Esophagus (tissue), 2 donors: ENCODE results near the gene ZNF559. TPM values are rescaled to one million over a fixed set of nuclear protein-coding genes. Genes with fewer than 3 reads are reported as not detected.
"Not testable (repeated sequence)": the region's sequence is repeated elsewhere in the genome, so short reads cannot be mapped to it uniquely, and the experiment has no call there.

Experiments
- H3K27ac ChIP-seq, 2 donors: one replicate each; pipeline ENCODE4 v1.5.1; 2013; ENCODE audit warnings: low read depth in 2 of 2, mild to moderate bottlenecking in 2 of 2, inconsistent platforms in 1 of 2, low read length in 1 of 2, moderate library complexity in 1 of 2
- H3K27me3 ChIP-seq, 2 donors: one replicate each; pipeline ENCODE4 v1.6.1; 2013; ENCODE audit warnings: low read length in 2 of 2, control low read depth in 1 of 2, mild to moderate bottlenecking in 1 of 2; ENCODE audit not compliant: insufficient read depth in 2 of 2, control insufficient read depth in 1 of 2
- H3K36me3 ChIP-seq, 2 donors: one replicate each; pipeline ENCODE4 v1.6.1; 2013; ENCODE audit warnings: low read length in 1 of 2; ENCODE audit not compliant: control insufficient read depth in 2 of 2, insufficient read depth in 2 of 2
- H3K4me1 ChIP-seq, 2 donors: one replicate each; pipeline ENCODE4 v1.6.1; 2013; ENCODE audit warnings: low read length in 1 of 2; ENCODE audit not compliant: control insufficient read depth in 2 of 2, insufficient read depth in 2 of 2
- H3K4me3 ChIP-seq, 2 donors: one replicate each; pipeline ENCODE4 v1.5.1; 2013; ENCODE audit warnings: low read length in 2 of 2, mild to moderate bottlenecking in 2 of 2, low read depth in 1 of 2, moderate library complexity in 1 of 2
- H3K9me3 ChIP-seq, 2 donors: one replicate each; pipeline ENCODE4 v1.6.1; 2013; ENCODE audit warnings: mild to moderate bottlenecking in 2 of 2, low read depth in 1 of 2, low read length in 1 of 2, moderate library complexity in 1 of 2; ENCODE audit not compliant: control insufficient read depth in 2 of 2, insufficient read depth in 1 of 2
- WGBS, 2 donors: extraction: QIAGEN DNeasy Blood & Tissue Kit; methylation state at CpG; one replicate each; pipeline ENCODE4 v1.1.7; 2013; 5-methylcytosine and 5-hydroxymethylcytosine counted together
- polyA plus RNA-seq, 2 donors: library from polyadenylated mRNA; stranded (reverse); fragments of 200-250 nt; gene quantifications; one replicate each; pipeline ENCODE4 v1.2.3, GENCODE V29; 2013
- donor health status: healthy with polysubstance abuse.
- donor health status: Bipolar disorder and iron deficiency.

Gene ZNF559
- polyA plus RNA-seq, 2 donors, result 3.7 to 9.9 TPM

GRCh38 chr19:9313756-9314155 lies 10.2 kb upstream of the ZNF559 start:
- 65 to 75% methylated on average over 4 of the region's 4 CpGs for WGBS, 2 donors
- Histone ChIP-seq H3K27ac (no peak overlapping the region), H3K9me3 (peaks cover 3 to 5% of the 10 kb centered on the region in 2 donors), H3K4me1 (no peaks in the 10 kb centered on the region), H3K4me3 (no peak overlapping the region), H3K27me3 (no peaks in the 10 kb centered on the region), H3K36me3 (no peaks in the 10 kb centered on the region)

GRCh38 chr19:9321338-9321737 lies 2.6 kb upstream of the ZNF559 start:
- Histone ChIP-seq H3K4me3 (no peak overlapping the region), H3K36me3 (no peaks in the 10 kb centered on the region), H3K4me1 (no peaks in the 10 kb centered on the region), H3K27ac (no peak overlapping the region), H3K27me3 (no peaks in the 10 kb centered on the region), H3K9me3 (peaks cover 0 to 3% of the 10 kb centered on the region in 2 donors)
- WGBS, 2 donors, result 95 to 97% methylated on average over 17 to 23 of the region's 23 CpGs

- H3K4me1 ChIP-seq, H3K27me3 ChIP-seq, H3K36me3 ChIP-seq, H3K4me3 ChIP-seq, H3K9me3 ChIP-seq, H3K27ac ChIP-seq: not testable (repeated sequence)
- WGBS, 2 donors, result 96 to 100% methylated on average over 8 to 10 of the region's 14 CpGs
These were observed 2.2 kb upstream of the ZNF559 start for GRCh38 chr19:9321756-9322155.

GRCh38 chr19:9322201-9322600 lies 1.8 kb upstream of the ZNF559 start:
- H3K36me3 ChIP-seq, H3K27ac ChIP-seq, H3K4me1 ChIP-seq, H3K9me3 ChIP-seq, H3K27me3 ChIP-seq, H3K4me3 ChIP-seq: not testable (repeated sequence)
- WGBS, 2 donors, result 95 to 96% methylated on average over 10 of the region's 10 CpGs

- no peaks in the 10 kb centered on the region for H3K4me1 ChIP-seq
- peaks cover 2 to 6% of the 10 kb centered on the region in 2 donors for H3K9me3 ChIP-seq
- 1 to 3% methylated on average over 9 of the region's 9 CpGs for WGBS, 2 donors
- H3K4me3 ChIP-seq, result peak overlapping the region; percentile 69 to 77
- H3K36me3 ChIP-seq, result no peaks in the 10 kb centered on the region
- peak overlapping the region; percentile 90 for H3K27ac ChIP-seq
- H3K27me3 ChIP-seq, result no peaks in the 10 kb centered on the region
These were observed 441 bp upstream of the ZNF559 start for GRCh38 chr19:9323557-9323918.

GRCh38 chr19:9324584-9324962 lies 594 bp downstream of the ZNF559 start:
- Histone ChIP-seq H3K4me3 (peak overlapping the region; percentile 69 to 77), H3K27me3 (no peaks in the 10 kb centered on the region), H3K27ac (peak overlapping the region; percentile 90 to 94), H3K36me3 (no peaks in the 10 kb centered on the region), H3K4me1 (no peaks in the 10 kb centered on the region), H3K9me3 (peaks cover 2 to 7% of the 10 kb centered on the region in 2 donors)
- WGBS, 2 donors, result 42 to 55% methylated on average over 9 of the region's 9 CpGs

- no peak overlapping the region for H3K27ac ChIP-seq
- no peaks in the 10 kb centered on the region for H3K27me3 ChIP-seq
- peaks cover 11 to 15% of the 10 kb centered on the region in 2 donors for H3K9me3 ChIP-seq
- H3K4me1 ChIP-seq, result no peaks in the 10 kb centered on the region
- H3K36me3 ChIP-seq, result no peaks in the 10 kb centered on the region
- H3K4me3 ChIP-seq, result no peak overlapping the region
These were observed 6.0 kb downstream of the ZNF559 start for GRCh38 chr19:9329999-9330398.

- Histone ChIP-seq H3K36me3 (peaks cover 2 to 7% of the 10 kb centered on the region in 2 donors), H3K4me3 (no peak overlapping the region), H3K4me1 (no peaks in the 10 kb centered on the region), H3K27me3 (no peaks in the 10 kb centered on the region), H3K9me3 (peaks cover 8 to 23% of the 10 kb centered on the region in 2 donors), H3K27ac (no peak overlapping the region)
- WGBS, 2 donors, result 95 to 96% methylated on average over 6 of the region's 6 CpGs
These were observed 18.8 kb downstream of the ZNF559 start for GRCh38 chr19:9342610-9343304.

GRCh38 chr19:9345005-9345404 lies 21.0 kb downstream of the ZNF559 start:
- no peak overlapping the region for H3K4me3 ChIP-seq
- H3K27ac ChIP-seq, result no peak overlapping the region
- peaks cover 0 to 7% of the 10 kb centered on the region in 2 donors for H3K36me3 ChIP-seq
- peaks cover 6 to 19% of the 10 kb centered on the region in 2 donors for H3K9me3 ChIP-seq
- no peaks in the 10 kb centered on the region for H3K27me3 ChIP-seq
- 91 to 95% methylated on average over 2 of the region's 2 CpGs for WGBS, 2 donors
- H3K4me1 ChIP-seq, result no peaks in the 10 kb centered on the region

GRCh38 chr19:9348253-9348652 lies 24.3 kb downstream of the ZNF559 start:
- peaks cover 6 to 22% of the 10 kb centered on the region in 2 donors for H3K9me3 ChIP-seq

More at GRCh38 chr19:9348253-9348652, 24.3 kb downstream of the ZNF559 start:
- Histone ChIP-seq H3K36me3 (peaks cover 0 to 3% of the 10 kb centered on the region in 2 donors), H3K4me3 (no peak overlapping the region), H3K4me1 (no peaks in the 10 kb centered on the region), H3K27me3 (no peaks in the 10 kb centered on the region), H3K27ac (no peak overlapping the region)
- WGBS, 2 donors, result 98 to 100% methylated on average over 3 of the region's 3 CpGs
